Endothelial cell of umbilical vein (primary cell): ENCODE measurements around the gene DRP2. TPM values are rescaled to one million over a fixed set of nuclear protein-coding genes. Genes with fewer than 3 reads are reported as not detected.

Experiments
- BruUV-seq: library from RNA; stranded (reverse); fragments of 400-500 nt; replicated peaks from 2 replicates; lab custom pipeline; 2021; lab: Mats Ljungman, UMichigan
- CTCF ChIA-PET: fragments of 300-600, 350-600 bp; sonication (Branson Sonifier 250); formaldehyde crosslinking; loops from one replicate; lab custom pipeline; 2021; ENCODE audit warnings: antibody characterized with exemption, inconsistent platforms; lab: Charles Lee
- POLR2A ChIA-PET: fragments of 300-600, 350-600 bp; sonication (Branson Sonifier 250); formaldehyde crosslinking; loops from one replicate; lab custom pipeline; 2021; ENCODE audit warnings: antibody characterized with exemption, inconsistent platforms; lab: Charles Lee
- DNase-seq: peaks from one replicate; pipeline ENCODE4 v3.0.0-alpha.2; 2011; ENCODE audit warnings: low read depth, low spot score
- FAIRE-seq: peaks from 2 replicates; lab custom pipeline; 2011; peaks lifted over from hg19 to GRCh38; lab: Jason Lieb, UNC
- H2AFZ ChIP-seq: 2 replicates; pipeline ENCODE4 v1.6.0; 2012; ENCODE audit warnings: low read depth, low read length, control low read depth, inconsistent platforms
- H3K27ac ChIP-seq: 2 replicates; pipeline ENCODE4 v1.5.1; 2011; ENCODE audit warnings: low read depth, mild to moderate bottlenecking, control low read depth, low read length, moderate library complexity; ENCODE audit not compliant: insufficient read depth
- H3K27me3 ChIP-seq, 2 experiments: 2 replicates each; pipeline versions ENCODE4 v1.6.0 to v1.6.1; 2011; ENCODE audit warnings: low read length in 2 of 2, mixed read lengths in 1 of 2; ENCODE audit not compliant: control insufficient read depth in 2 of 2, insufficient read depth in 2 of 2
- H3K36me3 ChIP-seq, 2 experiments: 2 replicates in 1 of 2; 3 replicates in 1 of 2; pipeline ENCODE4 v1.5.1; 2011; ENCODE audit warnings: low read length in 2 of 2, mild to moderate bottlenecking in 1 of 2, moderate library complexity in 1 of 2; ENCODE audit not compliant: control insufficient read depth in 2 of 2, insufficient read depth in 2 of 2; ENCODE audit errors: extremely low read depth in 1 of 2
- H3K4me1 ChIP-seq: 3 replicates; pipeline ENCODE4 v1.5.1; 2011; ENCODE audit warnings: mild to moderate bottlenecking, low read length; ENCODE audit not compliant: control insufficient read depth, insufficient read depth; ENCODE audit errors: extremely low read depth
- H3K4me2 ChIP-seq: 2 replicates; pipeline ENCODE4 v1.6.1; 2011; ENCODE audit warnings: low read length, control low read depth, mixed read lengths; ENCODE audit not compliant: insufficient read depth
- H3K4me3 ChIP-seq, 3 experiments: fragments of 200-600 bp in 1 of 3; sonication (generic), shearing (Covaris generic) in 1 of 3; replicated peaks in 1 of 3; 2 replicates each; pipeline ENCODE4 v1.5.1; 2011 to 2016; ENCODE audit warnings: control low read depth in 3 of 3, low read length in 3 of 3, mild to moderate bottlenecking in 2 of 3, inconsistent platforms in 1 of 3, low read depth in 1 of 3, moderate library complexity in 1 of 3; ENCODE audit not compliant: insufficient read depth in 1 of 3
- H3K79me2 ChIP-seq: 2 replicates; pipeline ENCODE4 v1.6.0; 2012; ENCODE audit warnings: low read length, inconsistent platforms; ENCODE audit not compliant: control insufficient read depth, insufficient read depth
- H3K9ac ChIP-seq: replicated peaks from 2 replicates; pipeline ENCODE3; 2011; ENCODE audit warnings: low read length, control low read depth; ENCODE audit not compliant: insufficient read depth; ENCODE audit errors: extremely low read depth
- H3K9me1 ChIP-seq: replicated peaks from 3 replicates; pipeline ENCODE4 v1.6.0; 2011; ENCODE audit warnings: mild to moderate bottlenecking, low read length; ENCODE audit not compliant: control insufficient read depth, insufficient read depth; ENCODE audit errors: extremely low read depth
- H3K9me3 ChIP-seq: replicated peaks from 2 replicates; pipeline ENCODE4 v1.5.1; 2012; ENCODE audit warnings: low read length, inconsistent platforms; ENCODE audit not compliant: control insufficient read depth, insufficient read depth
- H4K20me1 ChIP-seq: replicated peaks from 2 replicates; pipeline ENCODE3; 2011; ENCODE audit warnings: mild to moderate bottlenecking, low read length; ENCODE audit not compliant: control insufficient read depth, insufficient read depth; ENCODE audit errors: extremely low read depth
- CTCF ChIP-seq, 2 donors: IDR thresholded peaks; 1 replicate in 1 of 2; 2 replicates in 1 of 2; pipeline ENCODE4 v1.5.1; 2011; ENCODE audit warnings: low read length in 2 of 2, mild to moderate bottlenecking in 2 of 2, moderate library complexity in 2 of 2, control low read depth in 1 of 2, inconsistent platforms in 1 of 2, low read depth in 1 of 2; ENCODE audit not compliant: insufficient read depth in 1 of 2; ENCODE audit errors: extremely low read depth in 1 of 2
- EZH2 ChIP-seq: IDR thresholded peaks from 2 replicates; pipeline ENCODE4 v1.6.1; 2012; ENCODE audit warnings: borderline replicate concordance, low read depth, mild to moderate bottlenecking, moderate library complexity, low read length, inconsistent platforms; ENCODE audit not compliant: severe bottlenecking
- FOS ChIP-seq: IDR thresholded peaks from 2 replicates; pipeline ENCODE4 v1.6.1; 2011; ENCODE audit warnings: mild to moderate bottlenecking, low read length, moderate library complexity, borderline replicate concordance; ENCODE audit not compliant: insufficient read depth
- GATA2 ChIP-seq: IDR thresholded peaks from 2 replicates; pipeline ENCODE4 v1.7.0; 2011; ENCODE audit warnings: low read depth, mild to moderate bottlenecking, moderate library complexity, mixed read lengths, low read length; ENCODE audit not compliant: insufficient read length, insufficient read depth
- JUN ChIP-seq: IDR thresholded peaks from 2 replicates; pipeline ENCODE4 v1.6.1; 2011; ENCODE audit warnings: borderline replicate concordance, low read depth; ENCODE audit not compliant: insufficient read length, insufficient read depth
- MAX ChIP-seq: IDR thresholded peaks from 2 replicates; pipeline ENCODE4 v1.6.1; 2011; ENCODE audit not compliant: insufficient read depth, insufficient read length
- POLR2A ChIP-seq: IDR thresholded peaks from 2 replicates; pipeline ENCODE4 v1.6.1; 2012; ENCODE audit warnings: low read depth, mild to moderate bottlenecking, control low read depth, low read length
- POLR2AphosphoS5 ChIP-seq: IDR thresholded peaks from 2 replicates; pipeline ENCODE4 v1.6.1; 2012; ENCODE audit warnings: low read depth, mild to moderate bottlenecking, control low read depth, low read length, moderate library complexity; ENCODE audit not compliant: insufficient read depth
- dilution Hi-C: fragments of 300-500 bp; cut with MboI; formaldehyde crosslinking; loops from one replicate; pipeline ENCODE4 v1.15.0; 2019; ENCODE audit warnings: low sequenced_read_pairs; ENCODE audit not compliant: extremely low pct_ligation_motif_present
- intact Hi-C: fragments of 100-400 bp; cut with micrococcal nuclease; formaldehyde crosslinking; loops from one replicate; pipeline ENCODE4 v1.10.0; 2022
- polyA plus RNA-seq, 4 experiments: library from polyadenylated mRNA; depleted of rRNA in 3 of 4; stranded (reverse) in 3 of 4; unstranded in 1 of 4; fragments of >200 nt; gene quantifications; 2 replicates each; pipeline versions ENCODE4 v1.2.1 to v1.2.3, GENCODE V29; 2011 to 2012; ENCODE audit warnings: missing spikeins in 1 of 4
- total RNA-seq: library from RNA; stranded (reverse); gene quantifications from 2 replicates; pipeline ENCODE4 v1.2.3, GENCODE V29; 2021

Gene DRP2
- total and polyA plus RNA-seq, 2 donors (not counting 3 experiments of a cell fraction or from before 2014, with no cell fraction given) = 0.17 to 0.31 TPM

DNA sequence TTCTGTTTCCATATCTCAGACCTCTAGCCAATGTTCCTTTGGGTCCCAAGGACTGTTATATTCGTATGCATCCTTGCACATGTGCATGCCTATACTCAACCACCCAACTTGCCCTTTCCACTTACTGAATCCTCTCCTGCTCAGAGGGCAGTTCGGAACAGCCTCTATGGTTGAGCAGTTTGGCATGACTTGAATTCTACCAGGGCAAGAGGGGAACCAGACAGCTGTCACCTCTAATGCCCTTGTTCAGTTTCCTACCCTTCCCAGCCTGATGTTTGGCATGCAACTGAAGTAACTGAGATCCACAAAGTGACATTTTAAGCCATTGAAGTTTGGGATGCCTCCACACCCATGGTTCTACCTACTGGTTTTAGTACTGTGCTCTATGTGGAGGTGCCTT lies 17.5 kb downstream of the DRP2 start:
- Histone ChIP-seq H2AFZ (no peak overlapping the region), H3K36me3 (no peaks in the 10 kb centered on the region), H3K27me3 (no peaks in the 10 kb centered on the region), H3K79me2 (no peaks in the 10 kb centered on the region), H3K9me1 (no peaks in the 10 kb centered on the region), H3K4me1 (no peaks in the 10 kb centered on the region), H3K9ac (no peak overlapping the region), H3K27ac (no peak overlapping the region), H3K4me2 (no peak overlapping the region), H4K20me1 (no peaks in the 10 kb centered on the region), H3K9me3 (no peaks in the 10 kb centered on the region), H3K4me3 (no peak overlapping the region)
- no peak for FAIRE-seq
- TF ChIP-seq MAX (no peak), POLR2AphosphoS5 (no peak), JUN (no peak), FOS (no peak), GATA2 (no peak), CTCF (IDR thresholded peaks at IDR 0.05; ENCODE audit: extremely low read depth in 1 of 2, insufficient read depth in 1 of 2, low read depth in 1 of 2, low read length in 2 of 2) (no peak), EZH2 (no peak), POLR2A (no peak)
- no peak for DNase-seq
- CTCF ChIA-PET = no interaction called here
- POLR2A ChIA-PET = no interaction called here
- no TSS peak for BruUV-seq
- intact Hi-C loops (no loop called here), dilution Hi-C loops (no loop called here)
